Neural cell (in vitro differentiated cells): ENCODE results near the gene CCDC181. TPM values are rescaled to one million over a fixed set of nuclear protein-coding genes. Genes with fewer than 3 reads are reported as not detected.

ENCODE experiments used
- H2AFZ ChIP-seq: fragments of 200-600, 300-800 bp; sonication (generic), shearing (Covaris generic); 2 replicates; pipeline ENCODE4 v1.6.0; 2014; ENCODE audit warnings: low read depth, mild to moderate bottlenecking, antibody characterized with exemption, low read length, moderate library complexity
- H3F3A ChIP-seq: fragments of 200-600 bp; shearing (Covaris generic); 2 replicates; pipeline ENCODE4 v1.6.1; 2016; ENCODE audit warnings: mild to moderate bottlenecking, moderate library complexity, mixed read lengths, antibody characterized with exemption, low read length; ENCODE audit not compliant: insufficient read depth, poor library complexity, severe bottlenecking
- H3K27ac ChIP-seq: fragments of 200-600, 300-800 bp; sonication (generic), shearing (Covaris generic); 2 replicates; pipeline ENCODE4 v1.5.1; 2014; ENCODE audit warnings: mild to moderate bottlenecking, low read length, moderate library complexity
- H3K27me3 ChIP-seq: fragments of 300-800, 200-600 bp; sonication (generic), shearing (Covaris generic); 2 replicates; pipeline ENCODE4 v1.6.0; 2014; ENCODE audit warnings: mild to moderate bottlenecking, low read depth, low read length, moderate library complexity; ENCODE audit not compliant: insufficient read depth
- H3K36me3 ChIP-seq: fragments of 300-800, 200-600 bp; sonication (generic), shearing (Covaris generic); 2 replicates; pipeline ENCODE4 v1.5.1; 2014; ENCODE audit warnings: mild to moderate bottlenecking, antibody characterized with exemption, low read length, moderate library complexity; ENCODE audit not compliant: insufficient read depth
- H3K4me2 ChIP-seq: fragments of 300-800, 200-600 bp; sonication (generic), shearing (Covaris generic); 2 replicates; pipeline ENCODE4 v1.6.0; 2014; ENCODE audit warnings: mild to moderate bottlenecking, low read length
- H3K4me3 ChIP-seq: fragments of 300-800, 200-600 bp; sonication (generic), shearing (Covaris generic); 2 replicates; pipeline ENCODE4 v1.5.1; 2014; ENCODE audit warnings: mild to moderate bottlenecking, low read length, moderate library complexity
- H3K79me2 ChIP-seq: fragments of 200-600 bp; shearing (Covaris generic); replicated peaks from 2 replicates; pipeline ENCODE4 v1.6.0; 2014; ENCODE audit warnings: mild to moderate bottlenecking, low read length, moderate library complexity; ENCODE audit not compliant: insufficient read depth
- H3K9ac ChIP-seq: fragments of 300-800, 200-600 bp; sonication (generic), shearing (Covaris generic); 2 replicates; pipeline ENCODE4 v1.6.1; 2016; ENCODE audit warnings: mild to moderate bottlenecking, low read length, mixed read lengths
- H3K9me2 ChIP-seq: fragments of 200-600 bp; shearing (Covaris generic); 2 replicates; pipeline ENCODE4 v1.6.1; 2016; ENCODE audit warnings: mild to moderate bottlenecking, low read length, mixed read lengths; ENCODE audit not compliant: insufficient read depth
- H3K9me3 ChIP-seq: fragments of 200-600, 300-800 bp; sonication (generic), shearing (Covaris generic); 2 replicates; pipeline ENCODE4 v1.6.1; 2016; ENCODE audit warnings: mild to moderate bottlenecking, mixed run types, low read length, moderate library complexity, mixed read lengths
- H4K20me1 ChIP-seq: fragments of 200-600 bp; shearing (Covaris generic); 2 replicates; pipeline ENCODE4 v1.6.1; 2016; ENCODE audit warnings: mild to moderate bottlenecking, mixed run types; ENCODE audit not compliant: insufficient read depth
- CTCF ChIP-seq: fragments of 450-650 bp; IDR thresholded peaks from 2 replicates; pipeline ENCODE4 v1.5.1; 2014; ENCODE audit warnings: antibody characterized with exemption, mild to moderate bottlenecking, moderate library complexity; ENCODE audit not compliant: poor library complexity, severe bottlenecking
- EP300 ChIP-seq: fragments of 450-650 bp; conservative IDR thresholded peaks from 2 replicates; pipeline ENCODE4 v1.6.1; 2014; ENCODE audit warnings: antibody characterized with exemption, mild to moderate bottlenecking, moderate library complexity; ENCODE audit not compliant: poor library complexity, severe bottlenecking
- EZH2 ChIP-seq: fragments of 200-600, 300-800 bp; shearing (Covaris generic), sonication (generic); IDR thresholded peaks from 2 replicates; pipeline ENCODE4 v1.6.1; 2014; ENCODE audit warnings: antibody characterized with exemption, low read length, borderline replicate concordance, mild to moderate bottlenecking; ENCODE audit not compliant: insufficient read depth, poor library complexity, severe bottlenecking
- MXI1 ChIP-seq: fragments of 450-650 bp; conservative IDR thresholded peaks from 2 replicates; pipeline ENCODE4 v1.6.1; 2014; ENCODE audit warnings: antibody characterized with exemption, mild to moderate bottlenecking; ENCODE audit not compliant: poor library complexity, severe bottlenecking
- POLR2AphosphoS5 ChIP-seq: IDR thresholded peaks from 2 replicates; pipeline ENCODE4 v1.6.1; 2012
- RAD21 ChIP-seq: fragments of 450-650 bp; conservative IDR thresholded peaks from 2 replicates; pipeline ENCODE4 v1.6.1; 2014; ENCODE audit warnings: antibody characterized with exemption, mild to moderate bottlenecking, moderate library complexity
- REST ChIP-seq: IDR thresholded peaks from 2 replicates; pipeline ENCODE4 v1.6.1; 2012; ENCODE audit warnings: borderline replicate concordance
- SMC3 ChIP-seq: fragments of 450-650 bp; conservative IDR thresholded peaks from 2 replicates; pipeline ENCODE4 v1.6.1; 2014; ENCODE audit warnings: antibody characterized with exemption, mild to moderate bottlenecking, moderate library complexity; ENCODE audit not compliant: poor library complexity
- TAF1 ChIP-seq: IDR thresholded peaks from 2 replicates; pipeline ENCODE4 v1.6.1; 2012; ENCODE audit warnings: low read depth
- polyA plus RNA-seq: library from polyadenylated mRNA; depleted of rRNA; stranded (reverse); fragments of >200 nt; gene quantifications from 2 replicates; pipeline ENCODE4 v1.2.3, GENCODE V29; 2014

CCDC181 gene
- polyA plus RNA-seq, 1 donor from 2014 or later, result 14.7 TPM

- Histone ChIP-seq H3F3A (no peaks in the 10 kb centered on the region), H3K36me3 (peaks cover 7% of the 10 kb centered on the region), H3K27ac (no peak overlapping the region), H3K27me3 (no peaks in the 10 kb centered on the region), H3K79me2 (no peaks in the 10 kb centered on the region), H2AFZ (no peak overlapping the region), H3K9me3 (no peaks in the 10 kb centered on the region), H4K20me1 (no peaks in the 10 kb centered on the region), H3K4me2 (no peak overlapping the region), H3K9ac (no peak overlapping the region), H3K4me3 (no peak overlapping the region), H3K9me2 (no peaks in the 10 kb centered on the region)
- TF ChIP-seq RAD21 (no peak), MXI1 (no peak), REST (no peak), EZH2 (no peak), CTCF (no peak)
Observed at GRCh38 chr1:169475806-169476387, 48.6 kb upstream of the CCDC181 start.

- H3K9me3 ChIP-seq, result no peaks in the 10 kb centered on the region
- no peaks in the 10 kb centered on the region for H3K9me2 ChIP-seq
- no peak overlapping the region for H2AFZ ChIP-seq
- no peaks in the 10 kb centered on the region for H3K79me2 ChIP-seq
- H3K27ac ChIP-seq, result no peak overlapping the region
- H3K9ac ChIP-seq, result no peak overlapping the region
- H3K27me3 ChIP-seq, result no peaks in the 10 kb centered on the region
- H3K4me2 ChIP-seq, result no peak overlapping the region
- no peaks in the 10 kb centered on the region for H4K20me1 ChIP-seq
- H3K4me3 ChIP-seq, result no peak overlapping the region
- no peaks in the 10 kb centered on the region for H3F3A ChIP-seq
- TF ChIP-seq SMC3 (no peak), REST (no peak), POLR2AphosphoS5 (no peak), RAD21 (no peak), MXI1 (no peak), EZH2 (no peak), CTCF (no peak), TAF1 (no peak), EP300 (no peak)
- peaks cover 7% of the 10 kb centered on the region for H3K36me3 ChIP-seq
Observed at GRCh38 chr1:169474302-169474995, 47.2 kb upstream of the CCDC181 start.
